C4-2B (cell line): ENCODE measurements around the gene SLC19A2.

ENCODE experiments used
- ZFX ChIP-seq: fragments of 450-650 bp; IDR thresholded peaks from 2 replicates; pipeline ENCODE4 v1.6.1; 2017
- TF ChIP-seq, protein P1 (sequence below): fragments of 450-650 bp; conservative IDR thresholded peaks from 2 replicates; pipeline ENCODE4 v1.5.1; 2017; ENCODE audit warnings: mild to moderate bottlenecking

DNA sequence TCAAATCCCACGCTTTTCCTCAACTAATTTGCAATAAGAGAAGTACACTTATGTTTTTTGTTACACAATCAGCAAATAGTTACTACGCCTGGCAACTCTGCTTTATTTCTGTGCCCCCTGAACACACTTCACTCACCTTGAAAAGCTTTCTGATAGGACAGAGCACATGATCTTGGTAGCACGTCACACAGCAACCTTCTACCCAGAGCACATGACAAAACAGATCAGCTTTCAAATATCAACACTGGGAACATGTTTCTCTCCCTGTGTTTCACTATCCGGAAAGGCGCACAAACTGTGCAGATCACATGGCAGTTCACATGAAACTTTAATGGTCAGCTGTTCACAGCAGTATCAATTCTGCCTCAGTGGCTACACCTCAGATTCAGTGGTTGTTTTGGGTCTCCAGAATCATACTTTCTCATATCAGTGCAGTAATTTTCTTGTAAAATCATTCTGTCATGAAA lies 2.2 kb downstream of the SLC19A2 start:
- TF ChIP-seq, protein P1, sequence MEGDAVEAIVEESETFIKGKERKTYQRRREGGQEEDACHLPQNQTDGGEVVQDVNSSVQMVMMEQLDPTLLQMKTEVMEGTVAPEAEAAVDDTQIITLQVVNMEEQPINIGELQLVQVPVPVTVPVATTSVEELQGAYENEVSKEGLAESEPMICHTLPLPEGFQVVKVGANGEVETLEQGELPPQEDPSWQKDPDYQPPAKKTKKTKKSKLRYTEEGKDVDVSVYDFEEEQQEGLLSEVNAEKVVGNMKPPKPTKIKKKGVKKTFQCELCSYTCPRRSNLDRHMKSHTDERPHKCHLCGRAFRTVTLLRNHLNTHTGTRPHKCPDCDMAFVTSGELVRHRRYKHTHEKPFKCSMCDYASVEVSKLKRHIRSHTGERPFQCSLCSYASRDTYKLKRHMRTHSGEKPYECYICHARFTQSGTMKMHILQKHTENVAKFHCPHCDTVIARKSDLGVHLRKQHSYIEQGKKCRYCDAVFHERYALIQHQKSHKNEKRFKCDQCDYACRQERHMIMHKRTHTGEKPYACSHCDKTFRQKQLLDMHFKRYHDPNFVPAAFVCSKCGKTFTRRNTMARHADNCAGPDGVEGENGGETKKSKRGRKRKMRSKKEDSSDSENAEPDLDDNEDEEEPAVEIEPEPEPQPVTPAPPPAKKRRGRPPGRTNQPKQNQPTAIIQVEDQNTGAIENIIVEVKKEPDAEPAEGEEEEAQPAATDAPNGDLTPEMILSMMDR, result no peak
- no peak for TF ChIP-seq ZFX
